CD1c-positive myeloid dendritic cell (primary cell): ENCODE data around the gene LDLRAD4.

Experiments
- DNase-seq: peaks from one replicate; pipeline ENCODE4 v3.0.0-alpha.2; 2016; ENCODE audit errors: extremely low spot score

LDLRAD4 gene

DNA sequence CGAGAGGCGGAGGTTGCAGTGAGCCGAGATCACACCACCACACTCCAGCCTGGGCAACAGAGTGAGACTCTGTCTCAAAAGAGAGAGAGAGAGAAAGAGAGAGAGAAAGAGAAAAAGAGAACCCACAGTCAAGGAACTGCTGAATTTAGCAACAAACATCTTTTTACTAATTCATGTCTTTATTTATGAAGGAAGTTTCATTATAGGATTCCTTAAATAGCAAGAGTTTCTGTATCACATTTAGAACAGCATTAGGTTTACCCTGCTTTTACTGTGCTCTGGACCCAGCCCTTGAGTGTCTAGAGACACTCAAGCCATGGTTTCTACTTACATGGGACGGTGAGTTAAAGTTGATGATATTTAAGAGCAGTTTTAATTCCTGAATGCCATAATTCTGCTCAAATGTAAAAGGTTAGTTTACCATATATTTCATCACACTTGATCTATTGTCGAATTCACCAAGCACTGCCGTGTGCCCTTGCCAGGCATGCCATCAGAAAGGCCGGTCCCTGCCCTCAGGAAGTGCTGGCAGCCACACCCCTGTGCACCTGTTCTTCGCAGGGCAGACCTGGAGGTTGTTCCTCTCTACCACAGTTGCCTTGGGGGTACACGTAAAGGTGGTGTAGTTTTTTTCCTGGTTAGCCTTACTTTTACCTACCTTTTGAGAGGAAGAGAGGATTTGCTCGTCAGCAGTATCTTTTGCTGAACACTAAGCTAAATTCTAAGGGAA, 153.3 kb downstream of the LDLRAD4 start:
- no peak for DNase-seq

- DNase-seq: no peak
Measured at GRCh38 chr18:13372531-13372951, 154.0 kb downstream of the LDLRAD4 start.

DNA sequence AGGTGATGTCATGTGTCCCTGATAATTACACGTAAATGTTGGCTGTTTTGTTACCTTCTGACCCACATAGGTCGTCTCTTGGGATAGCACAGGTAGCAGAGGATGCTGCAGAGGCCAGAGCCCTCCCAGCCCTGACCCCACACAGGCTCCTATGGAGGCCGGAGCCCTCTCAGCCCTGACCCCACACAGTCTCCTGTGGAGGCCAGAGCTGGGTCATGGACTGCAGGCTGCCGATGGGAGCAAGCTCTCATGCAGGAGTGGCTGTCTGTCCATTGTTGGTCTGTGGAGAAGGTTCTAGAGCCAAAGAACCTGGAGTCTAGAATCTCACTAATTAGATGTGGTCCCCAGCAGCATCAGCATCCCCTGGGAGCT, 155.5 kb downstream of the LDLRAD4 start:
- DNase-seq: no peak

DNA sequence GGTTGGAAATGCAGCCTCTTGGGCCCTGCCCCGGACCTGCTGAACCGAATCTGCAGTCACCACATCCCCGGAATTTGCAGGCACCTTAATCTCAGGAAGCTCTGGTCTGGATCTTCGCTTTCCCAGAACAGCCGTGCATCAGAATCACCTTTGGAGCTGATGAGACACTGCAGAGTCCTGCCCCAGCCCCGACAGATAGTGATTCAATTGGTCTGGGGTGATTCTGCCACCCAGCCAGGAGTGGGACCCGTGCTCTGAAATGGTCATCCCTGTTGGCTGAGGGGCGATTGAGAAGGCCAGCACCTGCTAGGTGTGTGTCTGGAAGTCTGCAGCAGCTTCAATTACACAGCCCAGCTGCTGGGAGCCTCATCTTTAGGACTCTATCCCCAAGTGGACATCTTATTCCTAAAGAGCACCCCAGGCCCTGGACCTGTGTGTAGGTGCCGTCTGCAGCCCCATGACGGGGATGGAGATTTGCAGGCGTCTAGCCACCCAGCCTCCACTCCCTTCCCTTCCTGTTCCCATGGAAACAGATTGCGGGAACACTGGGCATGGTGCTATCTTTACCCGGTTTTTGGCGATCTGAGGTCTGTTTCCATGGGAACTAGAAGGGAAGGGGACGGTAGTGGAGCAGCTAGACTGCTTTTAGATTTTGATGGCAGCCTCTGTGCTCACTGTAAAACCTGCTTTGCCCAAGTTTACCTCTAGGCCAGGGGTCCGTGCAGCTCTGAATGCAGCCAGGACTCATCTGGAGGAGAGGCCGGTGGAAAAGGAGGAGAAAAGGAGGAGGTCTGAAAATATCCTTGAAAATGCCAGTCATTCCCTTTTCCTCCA, 156.1 kb downstream of the LDLRAD4 start:
- DNase-seq: no peak

DNA sequence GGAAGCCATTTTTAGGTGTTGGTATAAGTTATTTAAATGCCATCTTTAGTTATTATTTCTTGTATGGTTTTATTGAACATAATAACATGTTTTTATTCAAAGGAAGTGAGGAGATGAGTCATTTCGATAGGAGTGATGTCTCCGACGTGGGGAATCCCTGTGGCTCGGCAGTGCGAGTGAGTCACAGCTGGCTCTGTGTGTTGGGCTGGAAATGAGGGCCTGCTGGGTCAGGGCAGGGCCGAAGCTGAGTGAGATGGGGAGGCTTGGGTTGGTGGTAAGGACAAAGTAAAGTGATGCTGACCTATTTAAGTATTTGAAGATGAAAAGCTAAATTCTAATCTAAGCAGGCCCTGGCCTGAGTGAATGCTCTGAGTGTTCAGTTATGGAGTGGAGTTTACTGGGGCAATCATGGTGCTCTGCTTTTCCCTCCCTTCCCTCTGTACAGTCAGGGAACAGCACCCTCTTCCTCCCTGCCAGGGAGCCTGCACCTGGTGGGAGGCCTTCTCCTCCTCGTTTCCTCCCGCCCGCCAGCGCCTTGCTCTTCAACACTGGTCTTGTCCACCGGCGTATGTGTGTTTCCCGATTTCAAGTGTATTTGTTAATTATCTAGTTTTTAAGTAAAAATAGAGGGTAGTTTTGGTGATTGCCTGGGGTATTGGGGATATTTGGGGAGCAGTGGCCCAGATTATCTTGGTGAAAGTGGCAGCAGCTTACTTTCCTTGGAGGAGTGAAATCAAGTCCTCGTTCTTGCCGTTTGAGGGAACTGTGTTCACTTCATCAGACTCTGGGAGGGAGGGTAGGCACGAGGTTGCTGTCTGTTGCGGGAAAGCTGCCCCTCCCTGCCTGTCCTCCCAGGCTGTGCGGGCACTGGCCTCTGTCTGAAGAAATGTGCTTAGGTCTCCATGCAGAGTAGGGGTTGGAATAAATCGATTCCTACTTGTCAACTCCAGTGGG, 157.0 kb downstream of the LDLRAD4 start:
- peak; percentile 83 for DNase-seq

- DNase-seq: no peak
Measured at GRCh38 chr18:13376298-13376840, 157.8 kb downstream of the LDLRAD4 start.

DNA sequence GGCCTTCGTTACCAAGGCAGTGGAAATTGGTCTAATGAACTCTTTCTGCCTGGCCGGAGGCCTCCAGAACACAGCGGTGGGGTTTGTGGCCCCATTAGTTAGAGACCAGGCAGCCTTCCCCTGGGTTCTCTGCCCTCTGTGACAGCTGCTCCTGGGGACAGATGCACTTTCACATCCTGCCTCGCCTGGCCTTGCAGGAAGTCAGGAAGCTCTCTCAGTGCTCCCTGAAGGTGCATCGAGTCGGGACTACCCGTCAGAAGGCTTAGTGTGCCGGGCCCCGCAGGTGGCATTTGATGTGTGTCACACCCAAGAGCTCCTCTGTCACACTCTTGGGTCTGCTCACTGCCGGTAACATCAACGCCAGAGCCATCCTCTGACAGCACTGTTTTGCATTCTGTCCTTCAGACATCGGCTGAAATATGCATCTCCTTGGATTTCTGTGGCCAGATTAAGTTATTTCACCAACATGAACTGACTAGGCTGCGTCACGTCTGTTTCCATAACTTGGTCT, 158.3 kb downstream of the LDLRAD4 start:
- no peak for DNase-seq

- peak; percentile 86 for DNase-seq
Measured at GRCh38 chr18:13377496-13377895, 158.9 kb downstream of the LDLRAD4 start.

DNA sequence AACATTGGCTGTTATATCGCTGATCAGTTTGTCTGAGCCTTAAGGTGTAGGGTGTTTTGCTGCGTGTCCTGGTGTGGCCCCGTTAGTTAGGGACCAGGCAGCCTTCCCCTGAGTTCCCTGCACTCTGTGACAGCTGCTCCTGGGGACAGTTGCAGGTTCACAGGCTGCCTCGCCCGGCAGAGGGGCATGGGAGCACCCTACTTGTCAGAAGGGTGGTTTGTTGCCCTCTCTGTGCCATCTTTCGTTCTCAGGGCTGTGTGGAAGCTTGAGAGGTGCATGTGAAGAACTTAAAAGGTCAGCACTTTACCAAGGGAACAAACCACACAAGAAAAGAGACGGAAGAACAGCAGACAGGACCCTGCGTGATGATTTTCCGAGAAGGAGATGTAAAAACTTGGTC, 159.6 kb downstream of the LDLRAD4 start:
- DNase-seq: no peak

DNA sequence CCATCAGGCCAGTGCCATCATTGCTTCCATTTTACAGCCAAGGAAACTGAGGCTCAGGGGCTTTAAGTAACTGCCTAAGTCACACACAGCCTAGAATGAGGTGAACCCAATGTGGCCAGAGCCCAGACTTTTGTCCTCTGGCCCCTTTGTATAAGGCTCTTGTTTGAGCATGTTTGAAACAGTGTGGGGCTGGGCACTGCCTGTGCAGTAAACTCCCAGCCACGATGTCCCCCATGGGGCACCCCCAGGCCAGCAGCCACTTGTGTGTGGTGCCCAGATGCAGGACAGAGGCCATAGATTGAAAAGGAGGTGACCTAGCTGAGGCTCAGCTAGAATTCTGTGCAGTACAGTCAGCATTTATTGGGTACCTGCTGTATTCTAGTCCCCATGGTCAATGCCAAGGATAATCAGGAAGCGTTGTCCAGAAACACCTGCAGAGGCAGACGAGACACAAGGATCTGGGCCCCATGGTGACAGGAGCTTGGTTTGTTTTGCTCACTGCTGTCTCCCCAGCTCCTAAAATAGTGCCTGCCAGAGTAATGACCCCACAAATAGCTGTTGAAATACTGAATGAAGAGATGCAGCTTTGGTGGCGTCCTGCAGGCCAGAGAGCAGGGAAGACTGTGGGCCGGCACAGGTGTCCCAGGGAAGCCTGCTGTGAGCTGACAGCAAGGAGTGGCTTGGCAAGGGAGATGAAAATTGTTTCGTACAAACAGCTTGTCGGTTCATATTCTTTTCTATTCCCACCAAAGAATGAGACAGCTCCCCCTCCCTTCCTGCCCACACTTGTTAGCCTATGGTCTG, 160.7 kb downstream of the LDLRAD4 start:
- DNase-seq: no peak

- DNase-seq: no peak
Measured at GRCh38 chr18:13379930-13380690, 161.6 kb downstream of the LDLRAD4 start.

DNA sequence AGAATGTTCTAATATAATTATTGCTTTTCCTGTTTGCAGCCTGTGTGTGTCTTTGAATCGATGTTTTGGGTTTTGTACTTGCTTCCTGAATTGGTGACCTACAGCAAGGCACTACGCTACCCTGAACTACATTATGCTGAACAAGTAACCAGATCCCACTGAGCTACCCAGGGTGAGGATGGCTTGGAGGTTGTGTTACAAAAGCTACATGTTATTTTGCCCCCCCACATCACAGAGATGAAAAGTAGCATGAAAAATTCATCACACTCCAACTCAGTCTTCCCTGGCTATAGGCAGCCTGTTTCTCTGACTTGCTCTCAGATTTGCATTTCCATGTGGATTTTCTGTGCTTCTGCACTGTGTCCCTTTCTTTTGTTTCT, 162.1 kb downstream of the LDLRAD4 start:
- no peak for DNase-seq

GRCh38 chr18:13381331-13381730, 162.8 kb downstream of the LDLRAD4 start:
- DNase-seq: no peak

DNA sequence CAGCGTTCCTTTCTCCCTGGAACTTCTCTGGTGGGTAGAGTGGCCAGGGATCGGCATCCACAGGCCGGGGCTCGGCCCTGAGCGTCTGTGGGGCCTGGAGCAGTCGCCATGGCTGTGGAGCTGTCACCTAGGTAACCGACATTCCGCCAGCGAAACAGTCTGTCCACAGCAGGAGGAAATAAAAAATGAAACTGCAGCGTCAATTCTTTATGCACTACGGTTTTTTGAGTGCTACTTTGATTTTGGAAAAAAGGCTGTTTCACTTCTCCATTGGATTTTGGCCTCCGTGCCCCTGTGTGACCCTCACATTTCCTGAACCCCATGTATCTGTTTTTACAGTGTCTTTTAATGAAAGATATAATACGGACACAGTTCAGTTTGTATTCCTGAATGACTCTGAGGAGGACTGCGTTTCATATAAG, 163.4 kb downstream of the LDLRAD4 start:
- DNase-seq: peak; percentile 92

- peak; percentile 87 for DNase-seq
Measured at GRCh38 chr18:13382366-13382953, 163.9 kb downstream of the LDLRAD4 start.

GRCh38 chr18:13382954-13383827, 164.6 kb downstream of the LDLRAD4 start:
- no peak for DNase-seq

DNA sequence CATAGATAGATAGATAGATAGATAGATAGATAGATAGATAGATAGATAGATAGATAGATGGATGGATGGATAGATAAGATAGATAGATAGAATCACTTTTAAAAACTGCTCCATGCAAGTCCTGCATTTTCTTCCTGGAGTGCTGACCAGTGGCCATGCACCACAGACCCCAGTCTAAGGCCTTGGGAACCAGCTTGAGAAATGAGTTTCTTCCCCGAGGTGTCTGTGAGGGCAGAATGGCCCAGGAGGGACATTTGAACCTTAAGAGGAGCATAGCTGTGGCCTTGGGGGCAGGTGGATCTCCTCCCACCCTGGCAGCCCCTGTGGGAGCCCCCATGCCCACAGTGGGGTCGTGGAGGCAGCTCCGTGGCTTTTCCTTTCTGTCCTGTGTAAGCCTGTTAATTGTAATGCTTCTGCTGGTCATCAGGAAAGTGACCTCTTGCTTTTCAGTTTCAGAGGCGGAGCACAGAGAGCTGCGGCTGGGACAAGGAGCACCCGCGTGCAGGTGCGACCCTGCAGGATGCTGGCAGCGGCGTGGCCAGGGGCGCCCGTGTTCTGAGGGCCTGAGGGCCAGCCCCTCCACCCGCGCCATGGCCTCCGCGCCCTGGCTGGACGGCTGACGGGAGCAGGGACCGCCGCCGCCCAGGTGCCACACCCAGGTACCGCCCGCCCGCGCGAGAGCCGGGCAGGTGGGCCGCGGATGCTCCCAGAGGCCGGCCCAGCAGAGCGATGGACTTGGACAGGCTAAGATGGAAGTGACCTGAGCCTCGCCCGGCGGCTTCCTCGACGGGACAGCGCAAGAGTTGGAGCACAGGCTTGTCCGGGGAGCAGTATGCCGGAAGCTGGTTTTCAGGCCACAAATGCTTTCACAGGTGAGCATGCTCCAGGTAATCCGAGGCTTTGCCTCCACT, 168.6 kb downstream of the LDLRAD4 start:
- no peak for DNase-seq
